IMR-90 (cell line): ENCODE measurements around the gene CFAP58. TPM values are rescaled to one million over a fixed set of nuclear protein-coding genes. Genes with fewer than 3 reads are reported as not detected.

Experiments
- ATAC-seq: fragments of 200-7000 bp; cut with Tn5 transposase; 2 replicates; pipeline ENCODE4 v1.9.1; 2020; ENCODE audit warnings: low read depth, mild to moderate bottlenecking, moderate library complexity
- BruUV-seq: library from RNA; stranded (reverse); fragments of 400-500 nt; replicated peaks from 2 replicates; lab custom pipeline; 2021; lab: Mats Ljungman, UMichigan
- CTCF ChIA-PET: fragments of 300-600 bp; formaldehyde crosslinking; extraction: SDS; loops from one replicate; lab custom pipeline; 2021; ENCODE audit warnings: antibody characterized with exemption; lab: Yijun Ruan, JAX
- POLR2A ChIA-PET: fragments of 300-600 bp; sonication (Branson Sonifier 250); formaldehyde crosslinking; loops from one replicate; lab custom pipeline; 2022; ENCODE audit warnings: antibody characterized with exemption; ENCODE audit not compliant: unreplicated experiment; lab: Charles Lee
- DNase-seq: peaks from one replicate; pipeline ENCODE4 v3.0.0; 2013
- H2AFZ ChIP-seq: replicated peaks from 2 replicates; pipeline ENCODE3; 2013; ENCODE audit warnings: low read length, mild to moderate bottlenecking; ENCODE audit not compliant: poor library complexity
- H2AK5ac ChIP-seq: 2 replicates; pipeline ENCODE4 v1.6.1; 2013; ENCODE audit warnings: low read depth, low read length, inconsistent platforms
- H2AK9ac ChIP-seq: replicated peaks from 2 replicates; pipeline ENCODE3; 2013; ENCODE audit warnings: mild to moderate bottlenecking, low read depth, low read length, moderate library complexity; ENCODE audit not compliant: poor library complexity
- H2BK120ac ChIP-seq: 2 replicates; pipeline ENCODE4 v1.6.1; 2013; ENCODE audit warnings: low read depth, low read length, inconsistent platforms
- H2BK15ac ChIP-seq: 3 replicates; pipeline ENCODE4 v1.6.1; 2013; ENCODE audit warnings: low read depth, low read length, inconsistent platforms
- H2BK20ac ChIP-seq: 2 replicates; pipeline ENCODE4 v1.6.1; 2013; ENCODE audit warnings: low read depth, mild to moderate bottlenecking, inconsistent platforms, low read length, moderate library complexity
- H2BK5ac ChIP-seq: 2 replicates; pipeline ENCODE4 v1.6.1; 2013; ENCODE audit warnings: mild to moderate bottlenecking, low read depth, low read length, inconsistent platforms; ENCODE audit not compliant: poor library complexity, severe bottlenecking
- H3K14ac ChIP-seq: replicated peaks from 2 replicates; pipeline ENCODE4 v1.6.1; 2013; ENCODE audit warnings: low read depth, low read length, inconsistent platforms
- H3K18ac ChIP-seq: 2 replicates; pipeline ENCODE4 v1.6.1; 2013; ENCODE audit warnings: low read depth, low read length, control low read depth
- H3K23ac ChIP-seq: 2 replicates; pipeline ENCODE4 v1.6.1; 2013; ENCODE audit warnings: low read depth, low read length, inconsistent platforms
- H3K27ac ChIP-seq: 2 replicates; pipeline ENCODE4 v1.5.1; 2013; ENCODE audit warnings: mild to moderate bottlenecking, control low read depth, low read length; ENCODE audit not compliant: insufficient read depth
- H3K27me3 ChIP-seq: 2 replicates; pipeline ENCODE4 v1.6.1; 2013; ENCODE audit warnings: low read length; ENCODE audit not compliant: control insufficient read depth, insufficient read depth
- H3K36me3 ChIP-seq: 2 replicates; pipeline ENCODE4 v1.6.1; 2013; ENCODE audit warnings: low read length, mixed read lengths; ENCODE audit not compliant: control insufficient read depth, insufficient read depth
- H3K4ac ChIP-seq: 2 replicates; pipeline ENCODE4 v1.6.1; 2013; ENCODE audit warnings: low read depth, low read length, inconsistent platforms
- H3K4me1 ChIP-seq: 2 replicates; pipeline ENCODE4 v1.6.1; 2013; ENCODE audit warnings: low read length, mixed read lengths; ENCODE audit not compliant: control insufficient read depth, insufficient read depth
- H3K4me2 ChIP-seq: 2 replicates; pipeline ENCODE4 v1.6.1; 2013; ENCODE audit warnings: low read depth, mild to moderate bottlenecking, control low read depth, low read length, moderate library complexity
- H3K4me3 ChIP-seq: 2 replicates; pipeline ENCODE4 v1.5.1; 2013; ENCODE audit warnings: low read depth, mild to moderate bottlenecking, control low read depth, low read length, moderate library complexity; ENCODE audit not compliant: insufficient read depth
- H3K56ac ChIP-seq: 2 replicates; pipeline ENCODE4 v1.6.1; 2013; ENCODE audit warnings: low read length, inconsistent platforms; ENCODE audit not compliant: insufficient read depth; ENCODE audit errors: extremely low read depth
- H3K79me1 ChIP-seq, 2 experiments: 2 replicates each; pipeline ENCODE4 v1.6.1; 2013; ENCODE audit warnings: low read length in 2 of 2, inconsistent platforms in 1 of 2, low read depth in 1 of 2
- H3K9ac ChIP-seq: 2 replicates; pipeline ENCODE4 v1.6.1; 2013; ENCODE audit warnings: low read depth, low read length, control low read depth
- H3K9me1 ChIP-seq: 2 replicates; pipeline ENCODE4 v1.6.1; 2013; ENCODE audit warnings: low read length, inconsistent platforms; ENCODE audit not compliant: insufficient read depth
- H3K9me3 ChIP-seq: 2 replicates; pipeline ENCODE4 v1.6.1; 2013; ENCODE audit warnings: low read length; ENCODE audit not compliant: control insufficient read depth, insufficient read depth
- H4K20me1 ChIP-seq: 2 replicates; pipeline ENCODE4 v1.6.1; 2013; ENCODE audit warnings: low read length, inconsistent platforms; ENCODE audit not compliant: insufficient read depth
- H4K5ac ChIP-seq: 2 replicates; pipeline ENCODE4 v1.6.1; 2013; ENCODE audit warnings: mild to moderate bottlenecking, low read depth, low read length, control low read depth
- H4K8ac ChIP-seq, 2 experiments: 2 replicates each; pipeline ENCODE4 v1.6.1; 2013; ENCODE audit warnings: low read depth in 2 of 2, low read length in 2 of 2, control low read depth in 1 of 2, inconsistent platforms in 1 of 2
- H4K91ac ChIP-seq: 2 replicates; pipeline ENCODE4 v1.6.1; 2013; ENCODE audit warnings: low read depth, low read length, inconsistent platforms; ENCODE audit not compliant: insufficient read depth
- CHD1 ChIP-seq: IDR thresholded peaks from 2 replicates; pipeline ENCODE4 v1.6.1; 2012; ENCODE audit warnings: low read depth, low read length, improper control_type of control experiment
- ELK1 ChIP-seq: fragments of 150-350 bp; IDR thresholded peaks from 2 replicates; pipeline ENCODE4 v1.6.1; 2016; ENCODE audit warnings: low read depth, mild to moderate bottlenecking, low read length, moderate library complexity, borderline replicate concordance
- MAFK ChIP-seq: IDR thresholded peaks from 2 replicates; pipeline ENCODE4 v1.6.1; 2012; ENCODE audit warnings: low read depth, low read length, improper control_type of control experiment
- NFE2L2 ChIP-seq: fragments of 150-350 bp; IDR thresholded peaks from 2 replicates; pipeline ENCODE4 v1.6.1; 2016; ENCODE audit warnings: low read depth, mild to moderate bottlenecking, low read length
- WGBS, 2 experiments: methylation state at CpG; one replicate each; pipeline versions ENCODE4 v1.1.5 to v1.1.7; 2013; ENCODE audit warnings: missing lambda C conversion rate in 2 of 2; ENCODE audit not compliant: insufficient read length in 1 of 2; ENCODE audit errors: extremely low coverage in 2 of 2; 5-methylcytosine and 5-hydroxymethylcytosine counted together
- dilution Hi-C: fragments of 300-500 bp; cut with HindIII; formaldehyde crosslinking; loops from one replicate; pipeline ENCODE4 v1.14.3; 2018; ENCODE audit warnings: low sequenced_read_pairs; ENCODE audit not compliant: unreplicated experiment
- in situ Hi-C: fragments of 300-500 bp; cut with MboI; formaldehyde crosslinking; loops from 3 replicates; pipeline ENCODE4 v1.14.3; 2019; ENCODE audit warnings: low sequenced_read_pairs, inconsistent platforms, mixed read lengths
- intact Hi-C: fragments of 100-400 bp; cut with micrococcal nuclease; formaldehyde crosslinking; loops from 2 replicates; pipeline ENCODE4 v1.10.0; 2022
- polyA plus RNA-seq, 3 experiments: library from polyadenylated mRNA; depleted of rRNA; stranded (reverse); fragments of >200 nt; gene quantifications; 2 replicates each; pipeline ENCODE4 v1.2.3, GENCODE V29; 2012; ENCODE audit warnings: low replicate concordance in 1 of 3
- total RNA-seq: library from RNA; depleted of rRNA; stranded (reverse); fragments of >200 nt; gene quantifications from 2 replicates; pipeline ENCODE4 v1.2.3, GENCODE V29; 2012

The CFAP58 gene
- total and polyA plus RNA-seq, 2 of the 4 experiments (the other 2 are of a cell fraction), result 0.36 to 0.72 TPM

GRCh38 chr10:104483582-104483981 lies 129.9 kb downstream of the CFAP58 start:
- POLR2A ChIA-PET, result no interaction called here
- intact Hi-C loops, result no loop called here

More at GRCh38 chr10:104483582-104483981, 129.9 kb downstream of the CFAP58 start:
- H4K20me1 ChIP-seq, result no peaks in the 10 kb centered on the region
- H3K18ac ChIP-seq, result no peak overlapping the region
- H3K14ac ChIP-seq, result no peak overlapping the region
- no peak overlapping the region for H4K91ac ChIP-seq
- DNase-seq, result no peak
- in situ Hi-C loops, result no loop called here
- no peaks in the 10 kb centered on the region for H3K79me1 ChIP-seq
- H3K56ac ChIP-seq, result no peak overlapping the region
- no peaks in the 10 kb centered on the region for H3K9me3 ChIP-seq
- H4K8ac ChIP-seq, result no peak overlapping the region
- H3K4me2 ChIP-seq, result no peak overlapping the region
- no peak overlapping the region for H2AK5ac ChIP-seq
- ATAC-seq, result no peak
- no peak overlapping the region for H3K23ac ChIP-seq
- no peak overlapping the region for H3K27ac ChIP-seq
- no peak overlapping the region for H2BK20ac ChIP-seq
- WGBS, 2 experiments, result 74% methylated on average over 3 of the region's 6 CpGs; no CpG with 5 or more reads in 1 of the 2 experiments
- no peak overlapping the region for H3K4me3 ChIP-seq
- H3K27me3 ChIP-seq, result peaks cover 2% of the 10 kb centered on the region
- CTCF ChIA-PET, result no interaction called here
- no peak overlapping the region for H2AFZ ChIP-seq
- no peaks in the 10 kb centered on the region for H3K9me1 ChIP-seq
- H2BK15ac ChIP-seq, result no peak overlapping the region
- H2BK5ac ChIP-seq, result no peak overlapping the region
- dilution Hi-C loops, result no loop called here
- H4K5ac ChIP-seq, result no peak overlapping the region
- no peak overlapping the region for H3K4ac ChIP-seq
- H2BK120ac ChIP-seq, result no peak overlapping the region
- no peaks in the 10 kb centered on the region for H3K36me3 ChIP-seq
- no peak overlapping the region for H3K9ac ChIP-seq
- H3K4me1 ChIP-seq, result no peaks in the 10 kb centered on the region
- TF ChIP-seq NFE2L2 (no peak), ELK1 (no peak), CHD1 (no peak), MAFK (no peak)
- no TSS peak for BruUV-seq
- no peak overlapping the region for H2AK9ac ChIP-seq
